A549 (cell line): ENCODE results near the gene SRGN.

Source experiments
- CTCF ChIP-seq: fragments of >200 bp; sonication (Bioruptor Twin); formaldehyde crosslinking; IDR thresholded peaks from 3 replicates; pipeline ENCODE4 v1.5.1; 2016
- EP300 ChIP-seq, 2 experiments: fragments of >200 bp; sonication (Bioruptor Twin); formaldehyde crosslinking; IDR thresholded peaks; 2 replicates in 1 of 2; 3 replicates in 1 of 2; pipeline ENCODE4 v1.6.1; 2016 to 2017
- JUN ChIP-seq, 2 experiments: fragments of >200 bp; sonication (Bioruptor Twin); formaldehyde crosslinking; IDR thresholded peaks; 2 replicates in 1 of 2; 3 replicates in 1 of 2; pipeline ENCODE4 v1.6.1; 2016 to 2017

- no peak for TF ChIP-seq JUN (IDR thresholded peaks at IDR 0.05)
- no peak for TF ChIP-seq CTCF
- no peak for TF ChIP-seq EP300 (IDR thresholded peaks at IDR 0.05)
Observed at GRCh38 chr10:69070951-69071350, 17.0 kb upstream of the SRGN start.
